ENCODE measurements around the gene TM2D3. TPM values are rescaled to one million over a fixed set of nuclear protein-coding genes. Genes with fewer than 3 reads are reported as not detected.

Gene TM2D3
- total and polyA plus RNA-seq, 2 of the 8 experiments (the other 6 are each of a cell fraction or from before 2014, with no cell fraction given) = 26.4 to 28.0 TPM

- H2BK15ac ChIP-seq (ENCODE audit: low read length) = no peak overlapping the region
- 88% methylated on average over 6 of the region's 6 CpGs; no CpG with 5 or more reads in 1 of the 2 experiments for WGBS, 2 experiments (ENCODE audit: extremely low coverage in 1 of 2, insufficient coverage in 1 of 2, insufficient read length in 1 of 2, insufficient replicate concordance in 2 of 2, low coverage in 1 of 2, low lambda C conversion rate in 2 of 2, missing lambda C conversion rate in 1 of 2)
- no peak overlapping the region for H2BK12ac ChIP-seq (ENCODE audit: low read depth, low read length)
- H3K56ac ChIP-seq (replicated peaks; ENCODE audit: insufficient read length, low read depth, low read length) = no peak overlapping the region
- no peaks in the 10 kb centered on the region for H3K79me1 ChIP-seq (ENCODE audit: low read depth, low read length)
- no peak for FAIRE-seq
- no peak overlapping the region for H3K23ac ChIP-seq (ENCODE audit: insufficient read length)
- no peaks in the 10 kb centered on the region; a peak in 1 of 4 replicates for H3K9me3 ChIP-seq (ENCODE audit: insufficient read depth in 2 of 2, low read depth in 1 of 2, low read length in 1 of 2)
- no peak overlapping the region for H3K27ac ChIP-seq (ENCODE audit: low read depth, low read length)
- H2AK5ac ChIP-seq (ENCODE audit: low read depth, low read length) = no peak overlapping the region
- no peak overlapping the region for H3K18ac ChIP-seq (ENCODE audit: extremely low read depth, low read length)
- peaks cover 0 to 3% (median 0%) of the 10 kb centered on the region in 4 experiments; a peak in 2 of 7 replicates for H3K4me1 ChIP-seq (replicated peaks in 1 of 4; ENCODE audit: control insufficient read depth in 3 of 4, insufficient read depth in 4 of 4, low read length in 3 of 4)
- ChIA-PET POLR2A (ENCODE audit: partially characterized antibody) (no interaction called here), CTCF (ENCODE audit: partially characterized antibody) (interaction anchor here (0.7 to 1.5 kb wide), 3 partner anchors 99 to 350 kb away, joined by 3 read pairs; no protein-coding TSS in a partner anchor)
- H2BK20ac ChIP-seq (ENCODE audit: low read length) = no peak overlapping the region
- no peak overlapping the region for H4K91ac ChIP-seq (replicated peaks; ENCODE audit: insufficient read length, low read length)
- no peak overlapping the region for H4K8ac ChIP-seq (ENCODE audit: extremely low read depth, insufficient read depth, low read length)
- H3K27me3 ChIP-seq (replicated peaks in 1 of 4; ENCODE audit: control insufficient read depth in 3 of 4, extremely low read depth in 1 of 4, insufficient read depth in 3 of 4, low read length in 3 of 4) = no peaks in the 10 kb centered on the region; a peak in 1 of 7 replicates
- no peak overlapping the region for H3K9ac ChIP-seq (replicated peaks in 1 of 4; ENCODE audit: extremely low read depth in 1 of 4, low read depth in 3 of 4, low read length in 3 of 4)
- no peak overlapping the region for H2AFZ ChIP-seq (ENCODE audit: low read length)
- TF ChIP-seq SIN3A (conservative IDR thresholded peaks at IDR 0.05 in 1 of 2, IDR thresholded peaks at IDR 0.05 in 1 of 2; ENCODE audit: low read depth in 1 of 2, low read length in 2 of 2) (no peak), NANOG (IDR thresholded peaks at IDR 0.05; ENCODE audit: insufficient read depth, low read depth, low read length, poor library complexity, severe bottlenecking) (no peak), CBX5 (IDR thresholded peaks at IDR 0.05; ENCODE audit: low read depth, low read length) (no peak), TEAD4 (IDR thresholded peaks at IDR 0.05; ENCODE audit: low read depth, low read length) (no peak), BACH1 (IDR thresholded peaks at IDR 0.05; ENCODE audit: low read length) (no peak), E2F6 (IDR thresholded peaks at IDR 0.05) (no peak), RAD21 (IDR thresholded peaks at IDR 0.05 in 1 of 2, conservative IDR thresholded peaks at IDR 0.05 in 1 of 2; ENCODE audit: low read depth in 2 of 2, low read length in 2 of 2) (no peak), POLR2AphosphoS5 (IDR thresholded peaks at IDR 0.05; ENCODE audit: low read depth, low read length) (no peak), RFX5 (IDR thresholded peaks at IDR 0.05; ENCODE audit: borderline replicate concordance, low read depth, low read length) (no peak), TAF7 (optimal IDR thresholded peaks at IDR 0.05; ENCODE audit: borderline replicate concordance, low read depth, low read length) (no peak), SIX5 (IDR thresholded peaks at IDR 0.05; ENCODE audit: low read depth, low read length) (no peak), BRCA1 (IDR thresholded peaks at IDR 0.05; ENCODE audit: low read depth, low read length) (no peak), MAFK (IDR thresholded peaks at IDR 0.05; ENCODE audit: low read depth, low read length) (no peak)
- no peak overlapping the region for H2BK120ac ChIP-seq (replicated peaks; ENCODE audit: low read depth, low read length)
- no peak overlapping the region for H3K4me2 ChIP-seq (ENCODE audit: insufficient read depth in 1 of 2, low read depth in 2 of 2, low read length in 2 of 2)
- no peak for DNase-seq (ENCODE audit: low read depth in 1 of 2, low spot score in 2 of 2)
- H3K14ac ChIP-seq (ENCODE audit: insufficient read length) = no peak overlapping the region
- no peak overlapping the region for H2BK5ac ChIP-seq (ENCODE audit: low read depth, low read length)
- peaks cover 2% of the 10 kb centered on the region; the same call in 1 of the 2 replicates for H3K23me2 ChIP-seq (ENCODE audit: low read depth, low read length)
- H3K4ac ChIP-seq (replicated peaks; ENCODE audit: insufficient read length, low read depth, low read length) = no peak overlapping the region
- no peak overlapping the region for H4K5ac ChIP-seq (ENCODE audit: insufficient read length, low read depth, low read length)
- H4K20me1 ChIP-seq (replicated peaks in 1 of 2; ENCODE audit: control insufficient read depth in 1 of 2, insufficient read depth in 2 of 2, low read length in 2 of 2) = peaks cover 0 to 2% of the 10 kb centered on the region in 2 experiments
- no peak overlapping the region for H3K4me3 ChIP-seq (ENCODE audit: extremely low read depth in 1 of 4, insufficient read depth in 2 of 4, low read depth in 3 of 4, low read length in 4 of 4)
- peaks cover 0 to 33% of the 10 kb centered on the region in 2 experiments; a peak in 2 of 4 replicates for H3K79me2 ChIP-seq (ENCODE audit: control insufficient read depth in 1 of 2, insufficient read depth in 2 of 2, low read length in 2 of 2)
- peaks cover 3 to 50% (median 21%) of the 10 kb centered on the region in 4 experiments; a peak in 7 of 8 replicates for H3K36me3 ChIP-seq (ENCODE audit: control insufficient read depth in 2 of 4, insufficient read depth in 4 of 4, low read length in 3 of 4)
These were observed 3.8 kb downstream of the TM2D3 start for GRCh38 chr15:101648356-101648755.
